K562 (cell line): ENCODE results near the gene MPC2. TPM values are rescaled to one million over a fixed set of nuclear protein-coding genes. Genes with fewer than 3 reads are reported as not detected.

Experiments
- CEBPB ChIP-seq: fragments of 450-650 bp; IDR thresholded peaks from 2 replicates; pipeline ENCODE4 v1.6.1; 2016; ENCODE audit warnings: missing genetic modification characterization, missing compliant biosample characterization
- HNRNPL ChIP-seq: fragments of 200-400 bp; formaldehyde crosslinking; IDR thresholded peaks from 2 replicates; pipeline ENCODE4 v1.6.1; 2017; ENCODE audit warnings: low read depth, mild to moderate bottlenecking, low read length
- POLR2H ChIP-seq: IDR thresholded peaks from 2 replicates; pipeline ENCODE4 v1.6.1; 2016; ENCODE audit warnings: missing genetic modification characterization, low read depth, mild to moderate bottlenecking, control low read depth, missing compliant biosample characterization, moderate library complexity
- PPARD ChIP-seq: fragments of 250-450 bp; sonication (Bioruptor Pico); IDR thresholded peaks from 2 replicates; pipeline ENCODE4 v1.8.0; 2022; ENCODE audit warnings: inconsistent platforms, mild to moderate bottlenecking, moderate library complexity
- polyA plus RNA-seq, 8 experiments: library from polyadenylated mRNA; depleted of rRNA in 4 of 8; stranded (reverse) in 5 of 8; unstranded in 3 of 8; fragments of >200 nt; fragmentation: Nextera tagmentation in 2 of 8; fragmentation: Illumina TruSeq in 1 of 8; extraction: Ambion mirVana in 2 of 8; extraction: Trizol in 1 of 8; gene quantifications; 2 replicates each; pipeline versions ENCODE4 v1.2.1 to v1.2.3, GENCODE V29; 2011 to 2014; ENCODE audit warnings: inconsistent platforms in 1 of 8, missing spikeins in 1 of 8
- total RNA-seq, 7 experiments: library from RNA; depleted of rRNA in 6 of 7; stranded (reverse); fragments of >200 nt in 6 of 7; fragmentation: Illumina TruSeq in 2 of 7; extraction: Trizol in 2 of 7; gene quantifications; 2 replicates each; pipeline versions ENCODE4 v1.2.1 to v1.2.3, GENCODE V29; 2011 to 2021; ENCODE audit warnings: low replicate concordance in 1 of 7
- TF ChIP-seq, protein P1 (sequence below), 2 experiments: fragments of 450-650 bp; IDR thresholded peaks; 2 replicates each; pipeline ENCODE4 v1.6.1; 2016; ENCODE audit warnings: mild to moderate bottlenecking in 2 of 2, borderline replicate concordance in 1 of 2, low read depth in 1 of 2, moderate library complexity in 1 of 2
- TF ChIP-seq, protein P2 (sequence below): fragments of 250-450 bp; sonication (Bioruptor Pico); IDR thresholded peaks from 2 replicates; pipeline ENCODE4 v1.5.0; 2021; ENCODE audit warnings: mild to moderate bottlenecking, moderate library complexity
- TF ChIP-seq, protein P3 (sequence below): fragments of 250-450 bp; sonication (Bioruptor Pico); IDR thresholded peaks from 2 replicates; pipeline ENCODE4 v1.8.0; 2022; ENCODE audit warnings: moderate library complexity, mild to moderate bottlenecking, inconsistent platforms
- TF ChIP-seq, protein P4 (sequence below), 2 experiments: fragments of 450-650 bp; conservative IDR thresholded peaks; 2 replicates each; pipeline ENCODE4 v1.6.1; 2017; ENCODE audit warnings: mild to moderate bottlenecking in 2 of 2, moderate library complexity in 2 of 2
- TF ChIP-seq, protein P5 (sequence below): fragments of 450-650 bp; conservative IDR thresholded peaks from 2 replicates; pipeline ENCODE4 v1.6.1; 2016; ENCODE audit warnings: missing genetic modification characterization, low read depth, mild to moderate bottlenecking, missing compliant biosample characterization, moderate library complexity

The MPC2 gene
- total and polyA plus RNA-seq, 9 of the 15 experiments (the other 6 are each of a cell fraction or from before 2014, with no cell fraction given) = 70.7 to 179 (median 144) TPM

DNA sequence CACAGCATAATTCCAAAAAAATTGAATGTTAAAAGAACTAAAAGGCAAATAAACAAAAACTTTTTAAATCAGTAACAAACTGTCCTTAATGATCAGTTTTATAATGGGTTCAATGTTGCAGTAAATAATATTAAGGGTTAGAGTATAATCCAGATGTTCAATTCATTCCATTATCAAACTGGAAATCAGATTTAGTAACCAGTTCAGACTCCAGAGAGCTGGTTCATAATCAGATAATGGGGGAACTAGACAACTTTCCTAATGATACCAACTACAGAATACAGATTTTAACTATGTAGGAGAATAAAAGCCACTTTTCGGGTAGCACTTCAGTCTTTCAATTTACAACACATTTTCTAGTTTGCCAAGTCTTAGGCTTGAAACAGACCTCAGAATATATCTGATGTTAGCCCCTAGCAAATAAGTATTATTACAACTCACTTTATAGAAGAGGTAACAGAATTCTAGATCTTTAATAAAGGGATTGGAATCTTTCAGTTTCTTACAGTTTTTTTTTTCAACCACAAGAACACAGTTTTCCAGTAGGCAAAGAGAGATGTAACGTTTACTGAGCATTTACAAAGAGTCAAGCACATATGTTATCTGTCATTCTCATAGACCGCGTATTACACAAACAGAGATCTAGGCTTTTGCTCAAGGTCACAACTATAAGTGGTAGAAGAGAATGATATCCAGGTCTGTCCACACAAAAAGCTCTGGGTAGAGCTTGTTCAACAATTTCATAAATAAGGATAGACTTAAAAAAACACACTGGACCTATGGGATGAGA lies 2.3 kb downstream of the MPC2 start (continued):
- TF ChIP-seq, protein P1, sequence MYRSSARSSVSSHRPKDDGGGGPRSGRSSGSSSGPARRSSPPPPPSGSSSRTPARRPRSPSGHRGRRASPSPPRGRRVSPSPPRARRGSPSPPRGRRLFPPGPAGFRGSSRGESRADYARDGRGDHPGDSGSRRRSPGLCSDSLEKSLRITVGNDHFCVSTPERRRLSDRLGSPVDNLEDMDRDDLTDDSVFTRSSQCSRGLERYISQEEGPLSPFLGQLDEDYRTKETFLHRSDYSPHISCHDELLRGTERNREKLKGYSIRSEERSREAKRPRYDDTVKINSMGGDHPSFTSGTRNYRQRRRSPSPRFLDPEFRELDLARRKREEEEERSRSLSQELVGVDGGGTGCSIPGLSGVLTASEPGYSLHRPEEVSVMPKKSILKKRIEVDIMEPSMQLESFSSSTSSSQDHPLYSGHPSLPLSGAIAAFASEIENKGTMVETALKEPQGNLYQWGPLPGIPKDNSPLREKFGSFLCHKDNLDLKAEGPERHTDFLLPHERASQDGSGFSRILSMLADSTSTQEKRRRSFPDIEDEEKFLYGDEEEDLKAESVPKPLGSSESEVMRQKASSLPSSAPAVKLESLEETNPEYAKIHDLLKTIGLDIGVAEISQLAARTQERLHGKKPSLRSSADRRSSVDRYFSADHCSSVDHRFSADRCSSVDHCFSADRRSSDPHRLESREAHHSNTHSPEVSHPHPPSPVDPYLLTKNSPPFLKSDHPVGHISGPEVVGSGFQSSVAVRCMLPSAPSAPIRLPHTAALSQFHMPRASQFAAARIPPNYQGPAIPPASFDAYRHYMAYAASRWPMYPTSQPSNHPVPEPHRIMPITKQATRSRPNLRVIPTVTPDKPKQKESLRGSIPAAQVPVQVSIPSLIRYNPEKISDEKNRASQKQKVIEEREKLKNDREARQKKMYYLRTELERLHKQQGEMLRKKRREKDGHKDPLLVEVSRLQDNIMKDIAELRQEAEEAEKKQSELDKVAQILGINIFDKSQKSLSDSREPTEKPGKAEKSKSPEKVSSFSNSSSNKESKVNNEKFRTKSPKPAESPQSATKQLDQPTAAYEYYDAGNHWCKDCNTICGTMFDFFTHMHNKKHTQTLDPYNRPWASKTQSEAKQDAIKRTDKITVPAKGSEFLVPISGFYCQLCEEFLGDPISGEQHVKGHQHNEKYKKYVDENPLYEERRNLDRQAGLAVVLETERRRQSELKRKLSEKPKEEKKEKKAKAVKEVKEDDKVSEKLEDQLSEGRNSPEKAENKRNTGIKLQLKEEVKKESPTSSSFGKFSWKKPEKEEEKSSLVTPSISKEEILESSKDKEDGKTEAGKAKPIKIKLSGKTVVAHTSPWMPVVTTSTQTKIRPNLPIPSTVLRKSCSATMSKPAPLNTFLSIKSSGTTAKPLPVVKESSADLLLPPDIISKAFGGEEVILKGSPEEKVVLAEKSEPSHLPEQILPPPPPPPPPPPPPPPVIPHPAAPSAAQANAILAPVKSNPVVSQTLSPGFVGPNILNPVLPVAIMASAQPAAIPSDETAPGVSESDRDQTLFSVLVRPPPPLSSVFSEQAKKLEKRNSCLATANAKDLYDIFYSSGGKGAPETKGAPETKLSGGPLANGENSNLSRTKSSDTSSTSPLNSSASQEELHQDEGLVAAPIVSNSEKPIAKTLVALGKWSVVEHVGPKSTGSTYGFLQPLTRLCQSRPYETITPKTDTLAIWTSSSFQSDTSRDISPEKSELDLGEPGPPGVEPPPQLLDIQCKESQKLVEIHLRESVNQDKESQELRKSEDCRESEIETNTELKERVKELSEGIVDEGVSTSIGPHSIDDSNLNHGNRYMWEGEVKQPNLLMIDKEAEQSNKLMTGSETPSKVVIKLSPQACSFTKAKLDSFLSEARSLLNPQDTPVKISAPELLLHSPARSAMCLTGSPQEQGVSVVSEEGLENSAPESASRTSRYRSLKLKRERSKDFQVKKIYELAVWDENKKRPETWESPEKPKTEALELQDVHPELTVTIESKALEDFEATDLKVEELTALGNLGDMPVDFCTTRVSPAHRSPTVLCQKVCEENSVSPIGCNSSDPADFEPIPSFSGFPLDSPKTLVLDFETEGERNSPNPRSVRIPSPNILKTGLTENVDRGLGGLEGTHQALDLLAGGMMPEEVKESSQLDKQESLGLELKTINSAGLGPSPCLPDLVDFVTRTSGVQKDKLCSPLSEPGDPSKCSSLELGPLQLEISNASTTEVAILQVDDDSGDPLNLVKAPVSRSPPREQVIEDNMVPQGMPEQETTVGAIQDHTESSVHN (IDR thresholded peaks at IDR 0.05; ENCODE audit: borderline replicate concordance in 1 of 2, low read depth in 1 of 2) = 0 out of 4 replicates have a peak, but pooled peaks of 1 of the 2 experiments have one; percentile 39
- TF ChIP-seq HNRNPL = no peak
- TF ChIP-seq, protein P2, sequence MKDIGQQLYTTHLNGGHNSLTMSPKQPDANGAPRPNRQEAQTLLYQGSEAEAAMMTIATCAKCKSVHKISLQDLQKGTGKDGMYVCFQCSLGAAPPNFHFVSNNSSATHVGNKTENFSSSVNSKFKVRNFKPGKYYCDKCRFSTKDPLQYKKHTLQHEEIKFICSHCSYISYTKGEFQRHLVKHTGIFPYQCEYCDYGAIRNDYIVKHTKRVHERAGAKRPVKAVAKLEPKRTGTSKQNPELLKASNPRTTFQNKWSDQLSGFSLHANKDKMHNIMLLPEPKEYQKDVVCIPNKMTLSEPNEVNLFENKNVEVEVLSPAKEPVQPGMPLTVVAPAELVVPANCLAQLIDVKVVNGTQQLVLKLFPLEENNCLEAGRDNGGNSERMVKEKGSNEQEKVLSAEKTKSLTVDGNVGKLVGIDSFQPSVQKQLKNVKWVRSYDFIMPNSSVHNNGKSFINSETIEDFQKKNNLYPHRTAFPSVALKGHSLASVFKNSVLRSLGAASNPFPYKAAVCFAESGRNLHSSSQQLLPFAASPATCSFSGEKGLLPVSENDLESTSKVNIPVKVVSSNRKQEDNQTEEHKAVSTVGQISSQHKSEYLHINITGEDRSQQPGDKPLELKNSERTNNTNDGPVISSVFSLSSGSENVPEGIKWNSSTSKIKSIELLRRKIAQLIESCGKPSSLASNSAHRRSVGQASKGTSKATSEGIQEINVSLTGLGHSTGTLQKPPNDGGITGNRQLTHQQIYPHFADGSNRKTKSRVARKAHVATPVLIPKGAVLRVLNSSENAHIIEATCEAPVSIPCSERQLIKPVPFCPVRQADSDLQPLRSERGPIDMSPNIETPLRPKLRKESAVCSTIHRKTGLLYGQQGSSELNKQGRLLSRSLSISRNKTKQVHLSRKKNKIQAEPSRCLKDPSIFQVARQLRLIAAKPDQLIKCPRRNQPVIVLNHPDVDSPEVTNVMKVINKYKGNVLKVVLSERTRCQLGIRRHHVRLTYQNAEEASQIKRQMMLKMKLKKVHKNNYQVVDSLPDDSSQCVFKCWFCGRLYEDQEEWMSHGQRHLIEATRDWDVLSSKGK (CRISPR knock-in tag) = no peak
- peak; percentile 40 for TF ChIP-seq POLR2H (tag)
- TF ChIP-seq, protein P3, sequence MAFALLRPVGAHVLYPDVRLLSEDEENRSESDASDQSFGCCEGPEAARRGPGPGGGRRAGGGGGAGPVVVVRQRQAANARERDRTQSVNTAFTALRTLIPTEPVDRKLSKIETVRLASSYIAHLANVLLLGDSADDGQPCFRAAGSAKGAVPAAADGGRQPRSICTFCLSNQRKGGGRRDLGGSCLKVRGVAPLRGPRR (CRISPR knock-in tag) = no peak
- TF ChIP-seq, protein P4, sequence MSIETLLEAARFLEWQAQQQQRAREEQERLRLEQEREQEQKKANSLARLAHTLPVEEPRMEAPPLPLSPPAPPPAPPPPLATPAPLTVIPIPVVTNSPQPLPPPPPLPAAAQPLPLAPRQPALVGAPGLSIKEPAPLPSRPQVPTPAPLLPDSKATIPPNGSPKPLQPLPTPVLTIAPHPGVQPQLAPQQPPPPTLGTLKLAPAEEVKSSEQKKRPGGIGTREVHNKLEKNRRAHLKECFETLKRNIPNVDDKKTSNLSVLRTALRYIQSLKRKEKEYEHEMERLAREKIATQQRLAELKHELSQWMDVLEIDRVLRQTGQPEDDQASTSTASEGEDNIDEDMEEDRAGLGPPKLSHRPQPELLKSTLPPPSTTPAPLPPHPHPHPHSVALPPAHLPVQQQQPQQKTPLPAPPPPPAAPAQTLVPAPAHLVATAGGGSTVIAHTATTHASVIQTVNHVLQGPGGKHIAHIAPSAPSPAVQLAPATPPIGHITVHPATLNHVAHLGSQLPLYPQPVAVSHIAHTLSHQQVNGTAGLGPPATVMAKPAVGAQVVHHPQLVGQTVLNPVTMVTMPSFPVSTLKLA (conservative IDR thresholded peaks at IDR 0.05) = peak; percentile 34 to 52; a peak in 2 of 4 replicates
- TF ChIP-seq, protein P5, sequence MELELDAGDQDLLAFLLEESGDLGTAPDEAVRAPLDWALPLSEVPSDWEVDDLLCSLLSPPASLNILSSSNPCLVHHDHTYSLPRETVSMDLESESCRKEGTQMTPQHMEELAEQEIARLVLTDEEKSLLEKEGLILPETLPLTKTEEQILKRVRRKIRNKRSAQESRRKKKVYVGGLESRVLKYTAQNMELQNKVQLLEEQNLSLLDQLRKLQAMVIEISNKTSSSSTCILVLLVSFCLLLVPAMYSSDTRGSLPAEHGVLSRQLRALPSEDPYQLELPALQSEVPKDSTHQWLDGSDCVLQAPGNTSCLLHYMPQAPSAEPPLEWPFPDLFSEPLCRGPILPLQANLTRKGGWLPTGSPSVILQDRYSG = no peak
- no peak for TF ChIP-seq PPARD
- TF ChIP-seq CEBPB (tag) = peak; percentile 46; the same call in 1 of the 2 replicates
